ENCODE data around the gene POM121.
"Not testable (repeated sequence)": the region's sequence is repeated elsewhere in the genome, so short reads cannot be mapped to it uniquely, and the experiment has no call there.

Gene POM121

DNA sequence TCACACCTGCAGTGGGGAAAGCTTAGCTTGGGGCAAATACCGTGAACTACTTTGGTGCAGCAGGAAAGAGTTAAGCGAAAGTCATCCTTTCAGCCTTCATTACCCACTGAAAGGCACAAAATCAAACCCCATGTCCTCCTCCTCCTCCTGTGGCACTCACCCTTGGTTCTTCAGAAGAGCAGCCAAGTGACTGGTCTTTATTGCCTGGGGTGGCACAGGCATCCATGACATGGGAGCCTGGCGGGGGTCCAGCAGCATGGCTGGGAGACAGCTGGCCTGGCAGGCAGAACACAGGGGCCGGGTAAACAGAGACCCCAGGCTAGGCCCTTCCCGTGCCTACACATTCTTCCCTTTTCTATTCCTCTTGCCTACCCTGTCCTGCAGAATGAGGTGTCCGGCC, 24.8 kb downstream of the POM121 start:
- not testable (repeated sequence) for DNase-seq (ENCODE audit: low read depth)

GRCh38 chr7:72950432-72950831, 25.5 kb downstream of the POM121 start:
- DNase-seq (ENCODE audit: low read depth), result not testable (repeated sequence)

GRCh38 chr7:72953901-72954562, 29.1 kb downstream of the POM121 start:
- DNase-seq (ENCODE audit: low read depth), result not testable (repeated sequence)

- DNase-seq (ENCODE audit: low read depth), result not testable (repeated sequence)
Observed at GRCh38 chr7:72954563-72955198, 29.8 kb downstream of the POM121 start.

DNA sequence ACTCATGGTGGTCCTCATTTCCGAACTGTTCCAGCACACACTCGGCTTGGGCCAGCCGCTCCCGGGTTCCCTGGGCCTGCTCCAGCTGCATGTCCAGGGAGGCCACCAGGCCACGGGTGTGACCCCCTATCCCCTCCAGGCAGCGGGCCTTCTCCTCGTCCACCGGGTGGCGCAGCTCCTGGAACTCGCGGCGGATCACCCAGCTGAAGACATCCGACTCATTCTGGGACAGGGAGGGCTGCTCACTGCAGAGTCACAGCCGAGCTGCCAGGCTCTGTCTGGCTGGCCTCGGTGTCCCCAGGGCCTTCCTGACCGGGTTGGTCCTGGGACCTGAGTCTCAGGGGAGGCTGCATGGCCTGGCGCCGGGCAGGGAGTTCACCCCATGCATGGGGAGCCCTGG, 35.1 kb downstream of the POM121 start:
- DNase-seq (ENCODE audit: low read depth), result not testable (repeated sequence)

- DNase-seq (ENCODE audit: low read depth), result not testable (repeated sequence)
Observed at GRCh38 chr7:72960626-72961345, 35.9 kb downstream of the POM121 start.

DNA sequence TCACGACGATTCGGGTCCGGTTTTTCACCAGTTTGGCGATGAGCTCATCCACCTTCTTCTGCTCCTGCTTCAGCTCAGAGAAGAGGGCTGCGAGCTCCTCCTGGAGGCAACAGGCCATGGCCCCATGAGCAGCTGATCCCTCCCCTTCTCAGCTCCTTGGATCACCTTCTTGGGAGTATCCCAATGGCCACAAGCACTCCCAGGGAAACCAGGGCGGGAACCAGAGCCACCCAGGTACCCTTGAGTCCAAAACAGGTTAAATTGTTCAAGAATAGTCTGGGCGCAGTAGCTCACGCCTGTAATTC, 36.4 kb downstream of the POM121 start:
- not testable (repeated sequence) for DNase-seq (ENCODE audit: low read depth)

DNA sequence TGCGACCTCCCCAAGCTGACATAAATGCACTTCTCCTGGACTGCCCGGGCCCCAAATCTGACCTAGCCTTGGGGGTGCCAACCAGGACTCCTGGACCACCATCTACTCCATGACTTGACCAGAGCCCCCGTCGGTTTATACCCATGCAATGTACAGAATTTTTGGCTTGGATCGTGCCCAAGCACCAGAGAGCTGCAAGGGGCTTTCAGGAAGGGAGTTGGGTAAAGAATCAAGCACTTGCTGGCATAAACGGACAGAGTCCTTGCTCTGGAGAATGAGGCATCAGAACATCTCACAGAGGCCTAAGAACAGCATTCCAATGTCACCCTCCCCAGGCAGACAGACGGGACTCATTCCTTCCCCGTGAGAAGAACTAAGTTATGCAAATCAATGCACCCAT, 38.2 kb downstream of the POM121 start:
- not testable (repeated sequence) for DNase-seq (ENCODE audit: low read depth)

GRCh38 chr7:72965186-72965975, 40.5 kb downstream of the POM121 start:
- DNase-seq (ENCODE audit: low read depth), result not testable (repeated sequence)

DNA sequence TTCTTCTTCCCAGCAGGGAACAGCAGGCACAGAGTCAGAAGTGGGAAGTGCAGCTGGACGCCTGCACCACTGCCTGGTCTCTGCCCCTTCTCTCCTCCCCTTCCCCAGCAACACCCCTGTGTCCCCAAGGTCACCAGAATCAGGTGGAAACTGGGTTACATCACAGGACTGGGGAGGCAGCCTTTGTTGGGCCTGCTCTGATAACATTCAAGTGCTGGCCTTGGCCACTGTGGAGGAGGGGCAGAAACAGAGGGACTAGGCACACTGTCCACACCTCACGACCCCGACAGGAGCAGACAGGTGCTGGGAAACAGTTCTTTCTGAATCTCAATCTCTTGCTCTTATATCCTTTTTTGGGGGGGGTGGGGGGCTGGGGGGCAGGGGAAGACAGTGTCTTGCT, 42.0 kb downstream of the POM121 start:
- DNase-seq (ENCODE audit: low read depth), result not testable (repeated sequence)

GRCh38 chr7:72968980-72969516, 44.2 kb downstream of the POM121 start, which contains the start of gene TRIM74:
TRIM74 (minus strand) TSS chr7:72969466; CDS start chr7:72966157, 3,309 bp downstream.
- not testable (repeated sequence) for DNase-seq (ENCODE audit: low read depth)

DNA sequence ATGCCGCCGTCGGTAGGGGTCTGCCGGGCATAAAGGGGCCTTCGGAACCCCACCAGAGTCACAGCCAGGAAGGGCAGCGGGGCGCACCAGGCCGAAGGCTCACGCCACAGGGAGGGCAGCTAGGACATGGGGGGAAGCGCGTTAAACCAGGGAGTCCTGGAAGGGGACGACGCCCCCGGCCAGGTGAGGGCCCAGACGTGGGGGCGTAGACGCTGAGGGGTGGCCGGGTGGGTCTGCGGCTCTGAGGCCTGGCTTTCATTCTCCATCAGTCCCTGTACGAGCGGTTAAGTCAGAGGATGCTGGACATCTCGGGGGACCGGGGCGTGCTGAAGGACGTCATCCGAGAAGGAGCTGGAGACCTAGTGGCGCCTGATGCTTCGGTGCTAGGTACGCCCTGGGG, 44.8 kb downstream of the POM121 start:
- DNase-seq (ENCODE audit: low read depth), result not testable (repeated sequence)

- DNase-seq (ENCODE audit: low read depth), result not testable (repeated sequence)
Observed at GRCh38 chr7:72971505-72971904, 46.6 kb downstream of the POM121 start.

DNA sequence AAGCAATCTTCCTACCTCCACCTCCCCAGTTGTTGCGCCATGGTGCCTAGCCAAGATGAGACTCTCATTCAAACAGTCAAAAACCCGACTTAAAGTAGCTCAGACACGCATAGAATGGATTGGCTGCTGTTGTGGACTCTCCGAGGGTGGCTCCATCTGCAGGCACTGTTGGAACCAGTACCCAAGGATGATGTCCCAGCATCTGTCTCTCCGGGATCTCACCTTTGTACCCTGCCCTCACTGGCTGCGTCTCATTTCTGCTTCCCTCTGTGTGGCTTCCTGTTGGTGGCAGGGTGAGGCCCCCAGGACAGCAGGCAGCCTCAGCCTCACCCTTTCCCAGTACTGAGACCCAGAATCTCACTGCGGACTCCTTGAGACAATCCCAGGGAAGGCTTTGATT, 49.9 kb downstream of the POM121 start:
- DNase-seq (ENCODE audit: low read depth), result not testable (repeated sequence)

- DNase-seq (ENCODE audit: low read depth), result peak; percentile 0
Observed at GRCh38 chr7:72975656-72976286, 50.9 kb downstream of the POM121 start.

DNA sequence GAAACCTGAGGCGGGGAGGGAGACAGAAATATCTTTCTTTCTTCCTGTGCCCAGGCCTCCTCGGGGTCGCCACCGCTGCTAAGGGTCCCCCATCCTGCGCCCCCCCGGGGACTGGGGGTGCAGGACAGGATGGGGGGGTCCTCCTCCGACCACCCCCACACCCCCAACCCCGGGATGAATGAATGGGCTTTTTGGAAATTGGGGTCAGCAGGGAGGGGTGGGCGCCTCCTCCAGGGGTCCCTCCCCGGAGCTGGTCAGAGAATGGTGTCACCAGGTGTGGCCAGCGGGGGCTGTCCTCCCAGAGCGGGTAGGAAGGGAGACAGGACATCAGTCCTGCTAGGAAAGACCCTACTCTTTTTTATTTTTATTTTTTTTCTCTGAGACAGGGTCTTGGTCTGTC, 51.5 kb downstream of the POM121 start:
- not testable (repeated sequence) for DNase-seq (ENCODE audit: low read depth)

- not testable (repeated sequence) for DNase-seq (ENCODE audit: low read depth)
Observed at GRCh38 chr7:72980382-72980781, 55.5 kb downstream of the POM121 start.

DNA sequence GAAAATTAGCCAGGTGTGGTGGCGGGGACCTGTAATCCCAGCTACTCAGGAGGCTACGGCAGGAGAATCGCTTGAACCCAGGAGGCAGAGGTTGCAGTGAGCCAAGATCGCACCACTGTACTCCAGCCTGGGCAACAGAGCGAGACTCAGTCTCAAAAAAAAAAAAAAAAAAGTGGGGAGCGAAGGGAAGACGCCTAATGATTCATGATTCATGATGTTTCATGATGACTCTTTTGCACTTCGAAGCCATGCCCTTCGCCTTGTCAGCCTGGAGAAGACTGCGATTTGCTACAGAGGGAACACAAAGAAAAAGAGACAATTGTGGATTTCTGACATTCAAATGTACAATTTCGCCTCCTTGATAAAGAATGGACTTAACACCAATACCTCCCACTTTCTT, 57.2 kb downstream of the POM121 start:
- not testable (repeated sequence) for DNase-seq (ENCODE audit: low read depth)

DNA sequence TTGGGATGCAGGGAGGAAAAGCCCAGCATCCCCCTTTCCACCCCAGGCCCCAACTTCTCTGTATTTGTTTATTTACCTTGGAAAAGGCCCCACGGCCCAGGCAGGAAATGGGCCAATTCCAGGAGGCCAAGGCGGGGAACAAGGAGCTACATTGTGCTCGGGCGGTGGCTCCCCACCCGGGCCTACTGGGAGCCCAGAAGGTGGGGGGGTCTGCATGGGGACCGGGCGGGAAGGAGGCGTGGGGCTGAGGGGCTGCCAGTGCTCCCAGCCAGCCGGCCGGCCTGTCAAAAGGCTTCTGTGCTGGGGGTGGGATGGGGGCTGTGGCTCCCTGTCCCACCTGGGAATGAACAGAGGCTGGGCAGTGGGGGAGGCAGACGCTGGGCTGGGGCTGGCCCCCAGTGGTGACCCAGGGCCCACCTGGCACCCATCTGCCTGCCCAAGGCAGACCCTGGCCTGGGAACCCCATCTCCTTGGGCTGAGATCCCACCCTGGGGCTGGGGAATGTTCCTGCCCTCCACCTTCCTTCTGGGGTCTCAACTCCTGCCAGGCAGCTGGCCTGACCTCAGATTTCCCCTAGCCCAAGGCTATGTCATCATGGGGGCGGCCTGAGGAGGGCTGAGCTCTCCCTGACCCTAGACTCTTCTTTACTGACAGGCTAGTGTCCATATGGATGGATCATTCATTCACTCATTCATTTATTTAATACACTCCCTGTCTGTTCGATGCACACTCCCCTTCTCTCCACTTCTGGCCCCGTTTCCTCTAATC, 65.4 kb downstream of the POM121 start:
- DNase-seq (ENCODE audit: low read depth), result not testable (repeated sequence)

GRCh38 chr7:72995484-72995883, 70.6 kb downstream of the POM121 start:
- not testable (repeated sequence) for DNase-seq (ENCODE audit: low read depth)

DNA sequence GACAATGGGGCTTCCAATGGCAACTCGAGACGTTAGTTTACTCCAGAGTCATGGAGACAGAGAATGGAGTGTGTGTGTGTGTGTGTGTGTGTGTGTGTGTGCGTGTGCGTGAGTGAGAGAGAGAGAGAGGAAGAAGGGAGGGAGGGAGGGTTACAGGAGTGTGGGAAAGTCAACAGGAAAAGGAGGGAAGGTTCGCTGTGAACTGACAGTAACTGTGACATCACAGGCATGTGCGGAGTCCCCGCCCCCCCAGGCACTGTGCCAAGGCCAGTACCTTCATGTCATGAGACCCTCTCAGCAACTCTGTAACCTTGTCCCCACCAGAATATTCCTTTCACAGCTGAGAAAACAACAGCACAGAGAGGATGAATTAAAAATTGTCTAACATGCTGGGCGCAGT, 72.6 kb downstream of the POM121 start:
- DNase-seq (ENCODE audit: low read depth), result not testable (repeated sequence)
